Cardiac muscle cell (in vitro differentiated cells and primary cell): Measurements from ENCODE around the gene TPP2. TPM values are rescaled to one million over a fixed set of nuclear protein-coding genes. Genes with fewer than 3 reads are reported as not detected.

Experiments
- DNase-seq, 2 donors: peaks; one replicate each; pipeline versions ENCODE4 v3.0.0 to v3.0.0-alpha.2; 2010 to 2017; ENCODE audit warnings: low read depth in 1 of 2, low spot score in 1 of 2
- H3K27ac ChIP-seq: fragments of 200-600 bp; sonication (generic); 2 replicates; pipeline ENCODE4 v1.5.1; 2016
- H3K27me3 ChIP-seq: fragments of 200-600 bp; sonication (generic); 2 replicates; pipeline ENCODE4 v1.6.0; 2016; ENCODE audit warnings: control low read depth
- H3K36me3 ChIP-seq: fragments of 200-600 bp; sonication (generic); 2 replicates; pipeline ENCODE4 v1.5.1; 2016; ENCODE audit warnings: control low read depth
- H3K4me1 ChIP-seq: fragments of 200-600 bp; sonication (generic); 2 replicates; pipeline ENCODE4 v1.8.1; 2017; ENCODE audit warnings: low read depth, mild to moderate bottlenecking, mixed run types
- H3K4me3 ChIP-seq: fragments of 200-600 bp; sonication (generic); 2 replicates; pipeline ENCODE4 v1.5.1; 2016; ENCODE audit warnings: mild to moderate bottlenecking
- H3K9me3 ChIP-seq: fragments of 200-600 bp; sonication (generic); 2 replicates; pipeline ENCODE4 v1.5.1; 2017; ENCODE audit warnings: low read depth, mild to moderate bottlenecking, control low read depth
- CTCF ChIP-seq: IDR thresholded peaks from 2 replicates; pipeline ENCODE4 v1.5.1; 2012; ENCODE audit warnings: low read depth, mild to moderate bottlenecking, low read length
- polyA plus RNA-seq: library from polyadenylated mRNA; unstranded; fragments of >200 nt; fragmentation: Nextera tagmentation; extraction: Ambion mirVana; gene quantifications from 2 replicates; pipeline ENCODE4 v1.2.1, GENCODE V29; 2016
- total RNA-seq: library from RNA; depleted of rRNA; stranded (reverse); fragments of >200 nt; gene quantifications from 2 replicates; pipeline ENCODE4 v1.2.3, GENCODE V29; 2016

Gene TPP2
- total and polyA plus RNA-seq, 2 experiments from 2014 or later: 19.3 to 30.6 TPM

- TF ChIP-seq CTCF: no peak
- H3K36me3 ChIP-seq: peaks cover 57% of the 10 kb centered on the region
- H3K27ac ChIP-seq: no peak overlapping the region
- no peaks in the 10 kb centered on the region for H3K4me1 ChIP-seq
- DNase-seq: no peak
- H3K4me3 ChIP-seq: no peak overlapping the region
- H3K27me3 ChIP-seq: no peaks in the 10 kb centered on the region
- no peaks in the 10 kb centered on the region for H3K9me3 ChIP-seq
Measured at GRCh38 chr13:102667911-102668310, 71.1 kb downstream of the TPP2 start.

GRCh38 chr13:102670130-102670529 is 73.3 kb downstream of the TPP2 start:
- no peak for DNase-seq
- Histone ChIP-seq H3K9me3 (no peaks in the 10 kb centered on the region), H3K4me1 (no peaks in the 10 kb centered on the region), H3K27me3 (no peaks in the 10 kb centered on the region), H3K27ac (no peak overlapping the region), H3K36me3 (peaks cover 52% of the 10 kb centered on the region), H3K4me3 (no peak overlapping the region)
- TF ChIP-seq CTCF: no peak

GRCh38 chr13:102675115-102675514 is 78.3 kb downstream of the TPP2 start:
- H3K4me1 ChIP-seq: no peaks in the 10 kb centered on the region
- H3K27ac ChIP-seq: no peak overlapping the region
- no peaks in the 10 kb centered on the region for H3K27me3 ChIP-seq
- TF ChIP-seq CTCF: no peak
- peaks cover 63% of the 10 kb centered on the region for H3K36me3 ChIP-seq
- H3K4me3 ChIP-seq: no peak overlapping the region
- DNase-seq: no peak
- H3K9me3 ChIP-seq: no peaks in the 10 kb centered on the region

- Histone ChIP-seq H3K4me3 (no peak overlapping the region), H3K4me1 (no peaks in the 10 kb centered on the region), H3K9me3 (no peaks in the 10 kb centered on the region), H3K27ac (no peak overlapping the region), H3K27me3 (no peaks in the 10 kb centered on the region), H3K36me3 (peaks cover 63% of the 10 kb centered on the region)
- DNase-seq: no peak
- TF ChIP-seq CTCF: no peak
Measured at GRCh38 chr13:102677122-102677521, 80.3 kb downstream of the TPP2 start.

- TF ChIP-seq CTCF: no peak
- no peak for DNase-seq
- Histone ChIP-seq H3K36me3 (peaks cover 56% of the 10 kb centered on the region), H3K27me3 (no peaks in the 10 kb centered on the region), H3K4me3 (no peak overlapping the region), H3K4me1 (no peaks in the 10 kb centered on the region), H3K9me3 (no peaks in the 10 kb centered on the region), H3K27ac (no peak overlapping the region)
Measured at GRCh38 chr13:102678339-102679107, 81.7 kb downstream of the TPP2 start.
